NCI-H345 (cell line): ENCODE measurements around the gene GJB6.

ENCODE experiments used
- DNase-seq: peaks from one replicate; lab custom pipeline; 2025; lab: John Stamatoyannopoulos, UW

Gene GJB6

DNA sequence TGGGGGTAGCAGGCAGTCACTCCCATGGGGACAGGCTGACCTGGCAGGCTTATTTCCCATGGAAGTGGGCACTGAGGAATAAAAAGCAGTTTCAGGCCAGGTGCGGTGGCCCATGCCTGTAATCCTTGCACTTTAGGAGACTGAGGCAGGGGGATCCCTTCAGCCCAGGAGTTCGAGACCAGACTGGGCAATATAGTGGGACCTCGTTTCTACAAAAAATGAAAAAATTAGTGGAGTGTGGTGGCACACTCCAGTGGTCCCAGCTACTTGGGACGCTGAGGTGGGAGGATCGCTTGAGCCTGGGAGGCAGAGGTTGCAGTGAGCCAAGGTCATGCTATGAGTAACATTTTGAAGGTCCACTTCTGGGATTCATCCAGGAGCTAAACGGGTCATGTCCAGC, 45.3 kb downstream of the GJB6 start:
- DNase-seq = no peak

DNA sequence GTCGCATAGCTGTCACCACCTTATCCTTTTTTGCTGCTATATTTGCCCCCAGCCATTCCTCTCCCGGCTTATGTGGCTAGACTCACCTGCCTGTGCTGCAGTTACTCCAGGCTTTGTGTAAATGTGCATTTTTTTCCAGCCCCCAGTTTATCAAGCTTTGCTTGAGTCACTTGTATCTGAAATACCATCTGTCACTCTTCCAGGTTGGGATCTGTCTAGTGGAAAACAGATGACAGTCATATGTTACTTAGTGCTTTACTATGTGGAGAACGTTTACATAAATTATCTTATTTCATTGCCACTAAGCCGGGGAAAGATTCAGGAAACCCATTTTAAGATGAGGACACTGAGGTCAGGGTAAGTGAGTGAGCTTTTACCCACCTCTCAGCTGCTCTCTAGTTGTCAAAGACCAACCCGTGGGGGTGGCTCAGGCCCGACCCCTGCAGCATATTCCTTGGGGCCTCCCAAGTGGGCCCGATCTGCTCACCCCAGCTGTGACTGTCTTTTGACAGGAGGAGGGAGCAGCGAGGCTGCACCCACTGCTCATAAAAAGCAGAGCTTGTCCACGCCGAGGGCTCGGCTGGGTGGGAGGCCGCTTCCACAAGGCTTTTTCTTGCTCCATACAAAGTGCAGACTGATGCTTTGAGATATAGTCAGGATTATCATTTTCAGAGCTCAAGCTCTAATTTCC, 46.6 kb downstream of the GJB6 start:
- DNase-seq = no peak

DNA sequence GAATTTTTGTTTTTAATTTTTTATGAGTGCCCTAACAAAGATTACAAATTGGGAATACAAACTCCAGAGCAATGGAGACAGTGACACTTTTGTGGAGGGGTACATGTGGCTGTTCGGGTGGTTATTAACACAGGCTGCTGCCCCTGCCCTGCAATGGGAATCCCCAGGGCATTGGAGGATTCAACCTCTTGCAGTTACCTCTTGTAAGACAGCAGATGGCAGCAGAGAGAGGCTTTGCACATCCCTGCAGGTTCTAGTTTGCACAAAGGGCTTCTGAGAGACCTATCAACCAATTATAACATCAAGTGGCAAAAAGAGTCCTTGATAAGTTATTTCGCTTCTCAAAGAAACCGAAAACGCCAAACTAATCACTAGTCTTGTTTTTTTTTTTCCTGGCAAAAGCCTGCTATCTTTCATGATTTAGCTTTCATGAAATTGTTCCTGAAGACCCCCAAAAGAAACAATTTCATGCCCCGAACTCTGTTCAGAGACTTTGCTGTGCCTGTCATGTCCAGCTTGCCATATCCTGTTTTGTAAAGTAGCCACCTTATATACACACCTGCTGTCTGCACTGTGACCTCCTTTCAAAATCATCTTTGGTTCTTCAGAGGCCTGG, 49.8 kb downstream of the GJB6 start:
- DNase-seq = peak; percentile 70

DNA sequence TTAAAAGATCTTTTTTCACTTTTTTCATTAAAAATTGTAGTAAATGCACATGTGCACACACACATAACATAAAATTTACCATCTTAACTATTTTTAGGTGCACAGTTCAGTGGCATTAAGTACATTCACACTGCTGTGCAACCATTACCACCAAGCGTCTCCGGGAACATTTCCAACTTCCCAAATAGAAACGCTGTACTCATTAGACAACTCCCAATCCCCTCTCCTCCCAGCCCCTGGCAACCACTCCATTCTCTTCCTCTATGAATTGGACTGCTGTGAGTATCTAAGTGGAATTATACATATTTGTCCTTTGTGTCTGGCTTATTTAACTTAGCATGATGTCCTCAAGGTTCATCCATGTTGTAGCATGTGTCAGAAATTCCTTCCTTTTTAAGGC, 50.9 kb downstream of the GJB6 start:
- peak; percentile 8 for DNase-seq

DNA sequence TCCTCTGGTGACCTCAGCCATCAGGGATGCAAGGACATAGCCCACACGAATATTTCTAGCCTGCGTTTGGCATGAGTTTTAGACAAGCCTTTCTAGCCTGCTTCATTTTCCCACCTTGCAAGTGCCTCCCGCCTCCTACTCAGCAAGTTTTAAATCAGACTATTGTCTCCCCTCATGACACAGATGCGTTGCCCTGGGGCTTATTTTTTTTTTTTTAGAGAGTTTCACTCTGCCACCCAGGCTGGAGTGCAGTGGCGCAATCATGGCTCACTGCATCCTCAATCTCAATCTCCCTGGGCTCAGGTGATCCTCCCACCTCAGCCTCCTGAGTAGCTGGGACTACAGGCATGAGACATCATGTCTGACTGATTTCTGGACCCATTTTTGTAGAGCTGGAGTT, 54.0 kb downstream of the GJB6 start:
- no peak for DNase-seq

DNA sequence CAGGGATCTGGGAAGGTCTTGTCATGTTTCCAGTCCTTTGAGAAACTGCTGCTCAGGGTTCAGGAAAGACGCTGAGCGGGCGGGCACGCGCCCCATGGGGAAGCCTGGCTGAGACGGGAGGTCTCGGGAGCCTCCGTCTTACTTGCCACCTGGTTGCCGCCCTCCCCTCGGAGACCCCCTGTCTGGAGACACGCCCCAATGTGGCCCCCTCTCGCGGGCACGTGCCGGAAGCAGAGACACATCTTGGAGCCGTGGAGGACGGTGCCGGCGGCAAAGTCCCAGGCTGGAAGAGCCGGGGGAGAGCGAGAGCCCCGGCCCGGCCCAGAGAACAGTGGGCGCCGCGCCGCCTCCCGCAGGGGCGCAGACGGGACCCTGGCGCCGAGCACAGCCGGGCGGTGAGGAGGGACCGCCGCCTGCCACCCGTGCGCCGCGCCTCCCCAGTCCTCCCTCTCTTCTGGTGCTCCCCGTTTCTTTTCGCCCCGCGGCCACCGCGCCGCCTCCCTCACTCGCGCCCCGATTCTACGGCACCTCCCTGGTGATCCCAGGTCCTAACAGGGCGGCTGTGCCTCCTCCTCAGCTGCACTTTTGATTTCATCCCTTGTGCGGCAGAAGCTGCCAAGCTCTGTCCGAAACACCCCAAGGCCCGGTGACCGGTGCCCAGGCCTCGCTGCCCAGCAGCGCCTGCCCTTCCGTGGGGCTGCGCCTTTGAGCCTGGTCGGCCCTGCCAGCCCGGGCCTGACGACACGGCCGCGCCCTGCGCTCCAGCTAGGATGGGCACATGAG, 54.9 kb downstream of the GJB6 start:
- no peak for DNase-seq

DNA sequence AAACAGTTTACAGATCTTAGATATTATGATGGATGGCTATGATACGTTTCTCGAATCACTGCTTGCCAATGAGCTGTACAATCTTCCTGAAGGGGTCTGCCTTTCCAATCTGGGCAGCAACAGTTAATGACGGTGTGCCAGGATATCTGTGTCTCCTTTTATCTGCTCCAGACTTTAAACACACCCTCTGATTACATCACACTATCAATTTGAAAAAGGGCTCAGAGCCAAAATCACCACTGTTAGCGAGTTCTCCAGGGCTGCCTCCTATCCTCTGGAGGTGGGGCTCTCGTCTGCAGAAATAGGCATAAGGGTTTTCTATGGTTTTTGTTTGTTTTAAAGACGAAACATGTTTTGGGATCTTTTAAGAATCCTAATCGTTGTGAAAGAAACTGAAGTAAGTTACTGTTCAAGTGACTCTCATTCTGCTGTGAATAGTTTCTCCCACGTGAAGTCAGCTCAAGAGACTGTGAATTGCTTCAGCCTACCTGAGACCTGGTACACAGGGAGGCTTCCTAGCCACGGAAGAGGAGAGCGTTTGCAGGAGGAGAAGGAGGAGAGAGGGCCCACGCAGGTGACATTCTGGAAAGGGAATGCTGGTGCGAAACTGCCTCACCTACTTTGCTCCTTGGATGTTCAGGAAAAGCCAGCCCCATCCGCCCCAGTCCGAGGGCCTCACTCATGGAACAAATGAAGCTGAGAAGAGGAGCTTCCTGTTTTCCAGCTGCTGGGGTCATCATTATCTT, 56.0 kb downstream of the GJB6 start:
- no peak for DNase-seq

DNA sequence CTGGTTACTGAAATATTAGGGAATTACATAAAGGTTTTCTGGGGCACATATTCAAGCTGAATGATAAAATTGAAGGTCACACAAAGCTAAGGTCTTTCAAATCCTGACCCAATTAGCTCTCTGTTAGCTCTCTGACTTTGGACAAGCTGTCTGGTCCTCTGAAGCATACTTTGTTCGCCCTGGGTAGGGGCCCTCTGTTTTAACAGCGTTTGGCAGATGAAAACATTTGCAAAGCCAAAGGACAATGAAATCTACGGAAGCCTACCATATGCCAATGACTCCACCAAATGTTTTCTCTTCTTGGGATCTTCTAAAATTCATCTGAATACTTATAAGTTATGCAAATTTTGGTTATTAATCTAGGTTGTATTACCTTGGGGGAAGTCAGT, 56.7 kb downstream of the GJB6 start:
- no peak for DNase-seq

DNA sequence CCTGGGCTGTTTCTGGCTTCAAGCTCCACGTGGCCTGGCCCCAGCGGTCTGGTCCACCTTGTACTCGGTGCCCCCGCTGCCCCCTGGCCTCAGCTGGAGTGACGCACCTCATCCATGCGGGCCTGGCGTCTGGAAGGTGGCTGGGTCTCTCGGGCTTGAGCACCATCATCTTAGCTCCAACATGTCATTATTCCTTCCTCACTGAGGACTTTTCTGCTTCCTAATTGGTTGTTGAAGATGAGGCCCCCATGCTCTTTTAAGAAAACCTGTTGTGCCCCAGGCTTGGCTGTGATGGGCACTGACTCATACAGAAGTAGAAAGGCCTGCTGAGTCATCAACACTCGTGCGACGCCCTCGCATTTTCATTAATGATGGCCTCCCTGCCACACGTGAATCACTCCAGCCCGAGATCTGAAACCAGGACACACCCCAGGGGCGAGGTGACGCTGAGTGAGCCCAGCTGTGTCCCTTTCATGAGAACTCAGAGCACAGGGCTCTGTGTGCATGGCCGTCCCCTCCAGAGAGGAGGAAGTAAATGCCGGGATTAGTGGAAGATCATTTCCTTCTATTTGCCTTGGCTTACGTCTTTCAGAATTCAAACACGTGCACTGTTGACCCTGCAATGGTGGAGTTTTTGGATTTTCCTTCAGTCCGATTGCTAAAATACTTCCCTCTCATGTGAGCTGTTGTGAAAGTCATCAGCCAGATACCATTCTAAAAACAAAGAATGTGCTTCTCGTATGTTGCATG, 57.3 kb downstream of the GJB6 start:
- DNase-seq = no peak

DNA sequence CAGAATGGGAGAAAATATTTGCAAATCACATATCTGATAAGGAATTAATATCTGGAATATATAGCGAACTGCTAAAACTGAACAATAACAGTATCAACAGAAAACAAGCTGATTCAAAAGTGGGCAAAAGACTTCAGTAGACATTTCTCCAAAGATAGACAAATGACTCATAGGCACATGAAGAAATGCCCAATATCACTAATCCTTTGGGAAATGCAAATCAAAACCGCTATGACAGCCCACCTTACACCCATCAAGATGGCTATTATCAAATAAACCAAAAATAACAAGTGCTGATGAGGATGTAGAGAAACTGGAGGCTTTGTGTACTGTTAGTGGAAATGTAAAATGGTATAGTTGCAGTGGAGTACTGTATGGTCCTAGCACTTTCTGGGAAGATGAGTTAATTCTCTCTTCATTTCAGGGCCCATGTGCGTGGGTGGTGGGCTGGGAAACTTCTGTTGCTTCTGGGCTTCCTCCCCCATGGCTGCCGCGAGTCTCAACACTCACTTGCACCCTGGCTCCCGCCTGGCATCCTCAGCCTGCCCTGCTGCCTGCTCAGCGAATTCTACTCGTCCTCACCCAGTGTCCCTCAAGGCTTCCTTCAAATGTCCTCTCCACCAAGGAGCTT, 58.9 kb downstream of the GJB6 start:
- no peak for DNase-seq
